ENCODE results near the gene PCDHGA3.
"Not testable (repeated sequence)": the region's sequence is repeated elsewhere in the genome, so short reads cannot be mapped to it uniquely, and the experiment has no call there.

Gene PCDHGA3

DNA sequence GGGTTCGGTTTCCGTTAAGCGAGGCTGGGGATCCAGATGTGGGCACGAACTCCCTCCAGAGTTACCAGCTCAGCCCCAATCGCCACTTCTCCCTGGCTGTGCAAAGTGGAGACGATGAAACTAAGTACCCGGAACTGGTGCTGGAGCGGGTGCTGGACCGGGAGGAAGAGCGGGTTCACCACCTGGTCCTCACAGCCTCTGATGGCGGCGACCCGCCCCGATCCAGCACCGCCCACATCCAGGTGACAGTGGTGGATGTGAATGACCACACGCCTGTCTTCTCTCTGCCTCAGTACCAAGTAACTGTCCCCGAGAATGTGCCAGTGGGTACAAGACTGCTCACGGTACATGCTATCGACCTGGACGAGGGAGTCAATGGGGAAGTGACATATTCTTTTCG lies 39.7 kb downstream of the PCDHGA3 start:
- DNase-seq = no peak

GRCh38 chr5:141384471-141385267 lies 41.0 kb downstream of the PCDHGA3 start:
- no peak for DNase-seq

DNA sequence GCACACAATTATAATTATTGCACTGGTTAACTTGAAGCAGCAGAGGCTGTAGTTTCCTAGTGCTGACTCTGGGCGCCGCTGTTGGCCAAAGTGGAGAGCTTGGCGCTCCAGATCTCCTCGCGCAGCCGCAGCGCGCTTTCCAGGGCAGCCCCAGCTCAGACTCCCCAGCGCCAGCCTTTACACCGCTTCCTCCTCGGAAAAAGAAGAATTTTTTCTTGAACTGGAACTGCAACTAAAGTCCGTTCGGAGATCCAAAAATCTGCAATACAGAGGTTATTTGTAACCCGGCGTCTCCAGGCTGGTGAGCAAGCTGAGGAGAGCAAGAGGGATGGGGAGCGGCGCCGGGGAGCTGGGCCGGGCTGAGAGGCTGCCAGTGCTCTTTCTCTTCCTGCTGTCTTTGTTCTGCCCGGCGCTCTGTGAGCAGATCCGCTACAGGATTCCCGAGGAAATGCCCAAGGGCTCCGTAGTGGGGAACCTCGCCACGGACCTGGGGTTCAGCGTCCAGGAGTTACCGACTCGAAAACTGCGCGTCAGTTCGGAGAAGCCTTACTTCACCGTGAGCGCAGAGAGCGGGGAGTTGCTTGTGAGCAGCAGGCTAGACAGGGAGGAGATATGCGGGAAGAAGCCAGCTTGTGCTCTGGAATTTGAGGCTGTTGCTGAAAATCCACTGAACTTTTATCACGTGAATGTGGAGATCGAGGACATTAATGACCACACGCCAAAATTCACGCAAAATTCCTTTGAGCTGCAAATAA lies 44.1 kb downstream of the PCDHGA3 start, which contains the start of gene PCDHGB4:
PCDHGB4 (plus strand) TSS at position 142 of the 755 bp plus-strand sequence; CDS start at position 329, 187 bp downstream.
- not testable (repeated sequence) for DNase-seq

GRCh38 chr5:141388661-141389060 lies 45.0 kb downstream of the PCDHGA3 start:
- no peak for DNase-seq

- DNase-seq = no peak
Observed at GRCh38 chr5:141389153-141390042, 45.8 kb downstream of the PCDHGA3 start.

- DNase-seq = no peak
Observed at GRCh38 chr5:141392429-141393198, 49.0 kb downstream of the PCDHGA3 start, which contains the start of gene PCDHGA8. TSS of gene PCDHGA8 (plus strand) at chr5:141392633. CDS start at chr5:141392814, 181 bp downstream.

DNA sequence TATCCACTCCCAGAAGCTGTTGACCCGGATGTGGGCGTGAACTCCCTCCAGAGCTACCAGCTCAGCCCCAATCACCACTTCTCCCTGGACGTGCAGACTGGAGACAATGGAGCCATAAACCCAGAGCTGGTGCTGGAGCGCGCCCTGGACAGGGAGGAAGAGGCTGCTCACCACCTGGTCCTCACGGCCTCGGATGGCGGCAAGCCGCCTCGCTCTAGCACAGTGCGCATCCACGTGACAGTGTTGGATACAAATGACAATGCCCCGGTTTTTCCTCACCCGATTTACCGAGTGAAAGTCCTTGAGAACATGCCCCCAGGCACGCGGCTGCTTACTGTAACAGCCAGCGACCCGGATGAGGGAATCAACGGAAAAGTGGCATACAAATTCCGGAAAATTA lies 49.6 kb downstream of the PCDHGA3 start:
- no peak for DNase-seq

GRCh38 chr5:141394401-141395187 lies 51.0 kb downstream of the PCDHGA3 start:
- not testable (repeated sequence) for DNase-seq

Data from cortex of kidney (tissue), 1 donor.